Measurements from ENCODE around the gene MTARC2. TPM values are rescaled to one million over a fixed set of nuclear protein-coding genes. Genes with fewer than 3 reads are reported as not detected.

The MTARC2 gene
- total and polyA plus RNA-seq, 2 donors: 1.6 to 9.5 TPM

DNA sequence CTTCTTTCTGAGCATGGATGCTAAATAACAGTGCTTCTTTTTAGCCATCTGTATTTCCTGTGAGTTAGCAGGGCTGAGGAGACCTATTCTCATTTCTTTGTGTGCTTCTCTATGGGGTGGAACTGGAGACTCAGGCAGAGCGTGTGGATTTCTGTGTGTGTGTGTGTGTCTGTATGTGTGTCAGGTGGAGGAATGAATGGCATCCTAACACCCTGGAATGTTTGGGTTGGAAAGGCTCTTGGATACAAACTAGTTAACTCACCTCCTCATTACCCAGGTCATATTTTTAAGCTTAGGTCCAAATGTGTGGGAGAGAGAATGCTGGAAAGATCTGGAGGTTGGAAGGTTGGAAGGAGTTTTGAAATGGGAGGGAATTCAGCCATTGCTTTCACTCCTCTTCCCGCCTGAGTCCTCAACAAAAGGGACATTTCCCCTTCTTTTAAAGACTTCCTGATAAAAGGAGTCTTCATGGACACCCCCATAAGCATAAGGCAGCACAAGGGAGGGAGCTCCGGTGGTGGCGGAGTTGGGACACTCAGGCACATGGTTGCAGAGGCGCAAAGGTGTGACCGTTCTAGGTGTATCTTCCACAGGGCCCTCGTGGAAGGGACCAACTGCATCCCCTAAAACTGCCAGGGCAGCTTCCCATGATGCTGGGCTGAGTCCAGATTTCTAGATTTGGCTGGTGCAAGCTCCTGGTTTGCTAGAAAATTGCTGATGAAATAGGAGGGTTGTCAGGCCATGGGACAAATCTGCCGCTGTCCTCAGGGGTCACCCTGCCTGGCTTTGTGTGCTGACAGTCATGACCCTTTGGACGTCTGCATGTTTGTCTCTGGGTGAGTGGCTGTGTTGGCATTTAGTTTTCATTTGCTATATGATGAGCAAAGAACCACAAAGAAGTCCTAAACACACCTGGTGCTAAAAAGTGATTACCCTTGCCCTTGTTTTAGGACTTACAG lies 76.2 kb downstream of the MTARC2 start:
- Histone ChIP-seq H3K27me3 (ENCODE audit: control insufficient read depth in 2 of 2, insufficient read depth in 1 of 2, low read length in 1 of 2) (no peaks in the 10 kb centered on the region), H3K36me3 (ENCODE audit: control insufficient read depth in 2 of 2, insufficient read depth in 2 of 2, low read length in 1 of 2) (no peaks in the 10 kb centered on the region), H3K4me3 (ENCODE audit: low read length in 2 of 2) (no peak overlapping the region), H3K27ac (ENCODE audit: low read depth in 1 of 2, low read length in 1 of 2) (no peak overlapping the region), H3K4me1 (ENCODE audit: control insufficient read depth in 2 of 2, insufficient read depth in 2 of 2, low read length in 2 of 2) (no peaks in the 10 kb centered on the region), H3K9me3 (ENCODE audit: control insufficient read depth in 2 of 2, insufficient read depth in 1 of 2, low read length in 1 of 2) (no peaks in the 10 kb centered on the region)
- DNase-seq (ENCODE audit: low read depth in 6 of 9, low spot score in 9 of 9): no peak
- WGBS: 95% methylated on average over 9 of the region's 9 CpGs

DNA sequence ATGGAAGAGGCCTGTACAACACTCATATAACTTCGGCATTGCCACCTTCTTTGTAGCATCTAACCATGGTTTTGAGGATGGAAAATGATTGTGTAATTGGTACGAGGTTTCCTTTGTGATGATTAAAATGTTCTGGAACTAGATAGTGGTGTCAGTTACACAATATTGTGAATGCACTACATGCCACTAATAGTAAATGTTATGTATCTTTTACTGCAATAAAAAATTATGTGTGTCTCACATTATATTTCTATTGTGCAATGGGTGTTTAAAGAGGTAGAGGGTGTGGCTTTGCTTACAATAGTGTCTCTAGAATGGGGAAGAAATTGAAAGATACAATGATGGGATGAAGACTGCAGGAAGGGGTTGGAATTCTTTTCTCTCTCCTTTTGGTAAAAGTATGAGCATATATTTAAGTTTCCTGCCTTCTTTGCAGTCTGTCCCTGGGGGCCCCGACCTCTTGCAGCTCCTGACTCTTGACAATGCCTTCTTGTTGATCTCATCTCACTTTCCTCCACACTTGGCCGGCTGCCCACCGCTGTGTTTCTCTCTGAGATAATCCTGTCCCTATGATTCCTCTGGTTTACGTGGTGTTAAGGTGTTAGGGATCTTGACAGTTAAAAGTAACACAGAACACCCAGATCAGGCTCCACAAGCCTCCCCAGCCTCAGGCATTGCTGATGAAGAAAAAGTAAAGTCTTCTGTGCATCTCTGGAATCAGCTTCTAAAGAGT lies 77.9 kb downstream of the MTARC2 start:
- WGBS: 87% methylated on average over 6 of the region's 6 CpGs
- H3K27ac ChIP-seq (ENCODE audit: low read depth in 1 of 2, low read length in 1 of 2): no peak overlapping the region

DNA sequence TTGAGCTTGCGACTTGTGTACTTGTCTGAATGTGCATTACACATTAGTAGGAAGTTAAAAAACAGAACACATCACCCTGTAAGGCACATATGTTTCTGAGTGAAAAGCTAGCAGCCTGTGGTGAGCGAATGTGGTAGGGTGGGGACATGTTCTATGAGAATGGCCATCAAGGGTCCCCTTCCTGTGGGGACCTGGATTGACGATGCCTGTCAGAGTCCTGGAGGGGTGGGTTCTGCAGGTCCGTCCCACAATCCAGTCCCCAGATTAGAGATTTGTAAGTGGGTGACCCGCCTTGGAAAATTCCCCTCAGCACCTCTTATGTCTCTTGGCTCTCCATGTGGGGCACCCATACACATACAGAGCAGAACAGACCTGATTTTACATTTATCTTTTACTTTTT lies 78.6 kb downstream of the MTARC2 start:
- DNase-seq (ENCODE audit: low read depth in 6 of 9, low spot score in 9 of 9): no peak
- Histone ChIP-seq H3K27ac (ENCODE audit: low read depth in 1 of 2, low read length in 1 of 2) (no peak overlapping the region), H3K9me3 (ENCODE audit: control insufficient read depth in 2 of 2, insufficient read depth in 1 of 2, low read length in 1 of 2) (no peaks in the 10 kb centered on the region), H3K27me3 (ENCODE audit: control insufficient read depth in 2 of 2, insufficient read depth in 1 of 2, low read length in 1 of 2) (no peaks in the 10 kb centered on the region), H3K4me3 (ENCODE audit: low read length in 2 of 2) (no peak overlapping the region), H3K4me1 (ENCODE audit: control insufficient read depth in 2 of 2, insufficient read depth in 2 of 2, low read length in 2 of 2) (no peaks in the 10 kb centered on the region), H3K36me3 (ENCODE audit: control insufficient read depth in 2 of 2, insufficient read depth in 2 of 2, low read length in 1 of 2) (no peaks in the 10 kb centered on the region)
- 96% methylated on average over 5 of the region's 5 CpGs for WGBS

More for the DNA sequence above, 77.9 kb downstream of the MTARC2 start:
- no peak overlapping the region for H3K4me3 ChIP-seq (ENCODE audit: low read length in 2 of 2)
- no peaks in the 10 kb centered on the region for H3K36me3 ChIP-seq (ENCODE audit: control insufficient read depth in 2 of 2, insufficient read depth in 2 of 2, low read length in 1 of 2)
- H3K9me3 ChIP-seq (ENCODE audit: control insufficient read depth in 2 of 2, insufficient read depth in 1 of 2, low read length in 1 of 2): no peaks in the 10 kb centered on the region
- no peaks in the 10 kb centered on the region for H3K4me1 ChIP-seq (ENCODE audit: control insufficient read depth in 2 of 2, insufficient read depth in 2 of 2, low read length in 2 of 2)
- H3K27me3 ChIP-seq (ENCODE audit: control insufficient read depth in 2 of 2, insufficient read depth in 1 of 2, low read length in 1 of 2): no peaks in the 10 kb centered on the region
- no peak for DNase-seq (ENCODE audit: low read depth in 6 of 9, low spot score in 9 of 9)

DNA sequence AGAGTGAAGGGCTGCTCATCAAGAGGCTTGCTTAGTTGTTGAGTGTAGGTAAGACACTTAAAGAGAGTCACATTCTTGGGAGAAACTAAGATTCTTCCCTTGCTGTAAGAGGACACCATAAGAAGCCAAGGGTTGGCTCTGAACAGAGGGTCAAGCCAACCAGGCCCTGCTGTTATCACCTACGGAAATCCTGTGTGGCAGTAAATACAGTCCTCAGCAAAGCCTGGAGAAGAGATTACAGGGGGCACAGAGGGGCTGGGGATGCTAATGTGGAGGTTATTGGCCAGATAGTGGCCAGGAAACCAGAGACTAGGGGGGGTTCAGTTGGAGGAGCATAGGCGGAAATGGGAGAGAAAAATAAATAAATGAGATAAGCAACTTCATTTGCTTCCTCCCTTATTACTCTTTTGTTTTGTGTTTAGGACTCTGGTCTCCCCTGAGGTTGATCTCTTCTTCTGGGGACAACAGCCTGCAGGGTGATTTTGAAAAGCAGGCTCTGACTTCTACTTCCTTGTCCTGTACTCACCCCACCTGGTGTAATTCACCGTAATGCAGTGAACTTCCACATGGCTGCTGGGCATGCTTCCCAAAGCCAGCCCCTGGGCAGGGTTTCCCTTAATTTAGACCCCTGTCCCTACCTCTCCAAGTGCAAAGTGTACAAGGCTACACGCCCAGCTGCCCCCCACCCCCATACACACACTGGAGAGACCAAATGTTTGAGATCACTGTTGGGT lies 79.5 kb downstream of the MTARC2 start:
- H3K36me3 ChIP-seq (ENCODE audit: control insufficient read depth in 2 of 2, insufficient read depth in 2 of 2, low read length in 1 of 2): no peaks in the 10 kb centered on the region
- H3K4me3 ChIP-seq (ENCODE audit: low read length in 2 of 2): no peak overlapping the region
- no peak overlapping the region for H3K27ac ChIP-seq (ENCODE audit: low read depth in 1 of 2, low read length in 1 of 2)
- no peaks in the 10 kb centered on the region for H3K27me3 ChIP-seq (ENCODE audit: control insufficient read depth in 2 of 2, insufficient read depth in 1 of 2, low read length in 1 of 2)
- no peaks in the 10 kb centered on the region for H3K9me3 ChIP-seq (ENCODE audit: control insufficient read depth in 2 of 2, insufficient read depth in 1 of 2, low read length in 1 of 2)
- 88% methylated on average over 4 of the region's 4 CpGs for WGBS
- no peak for DNase-seq (ENCODE audit: low read depth in 6 of 9, low spot score in 9 of 9)
- no peaks in the 10 kb centered on the region for H3K4me1 ChIP-seq (ENCODE audit: control insufficient read depth in 2 of 2, insufficient read depth in 2 of 2, low read length in 2 of 2)

GRCh38 chr1:220828179-220828490 lies 80.0 kb downstream of the MTARC2 start:
- H3K27ac ChIP-seq (ENCODE audit: low read depth in 1 of 2, low read length in 1 of 2): no peak overlapping the region
- 92% methylated on average over 4 of the region's 4 CpGs for WGBS

GRCh38 chr1:220828950-220829586 lies 80.9 kb downstream of the MTARC2 start:
- H3K36me3 ChIP-seq (ENCODE audit: control insufficient read depth in 2 of 2, insufficient read depth in 2 of 2, low read length in 1 of 2): no peaks in the 10 kb centered on the region

More at GRCh38 chr1:220828179-220828490, 80.0 kb downstream of the MTARC2 start:
- H3K4me3 ChIP-seq (ENCODE audit: low read length in 2 of 2): no peak overlapping the region
- DNase-seq (ENCODE audit: low read depth in 6 of 9, low spot score in 9 of 9): no peak
- no peaks in the 10 kb centered on the region for H3K27me3 ChIP-seq (ENCODE audit: control insufficient read depth in 2 of 2, insufficient read depth in 1 of 2, low read length in 1 of 2)
- H3K4me1 ChIP-seq (ENCODE audit: control insufficient read depth in 2 of 2, insufficient read depth in 2 of 2, low read length in 2 of 2): no peaks in the 10 kb centered on the region
- no peaks in the 10 kb centered on the region for H3K9me3 ChIP-seq (ENCODE audit: control insufficient read depth in 2 of 2, insufficient read depth in 1 of 2, low read length in 1 of 2)
- H3K36me3 ChIP-seq (ENCODE audit: control insufficient read depth in 2 of 2, insufficient read depth in 2 of 2, low read length in 1 of 2): no peaks in the 10 kb centered on the region

GRCh38 chr1:220833436-220833835 lies 85.3 kb downstream of the MTARC2 start:
- H3K27me3 ChIP-seq (ENCODE audit: control insufficient read depth in 2 of 2, insufficient read depth in 1 of 2, low read length in 1 of 2): no peaks in the 10 kb centered on the region
- DNase-seq (ENCODE audit: low read depth in 6 of 9, low spot score in 9 of 9): no peak

More at GRCh38 chr1:220828950-220829586, 80.9 kb downstream of the MTARC2 start:
- Histone ChIP-seq H3K4me3 (ENCODE audit: low read length in 2 of 2) (no peak overlapping the region), H3K4me1 (ENCODE audit: control insufficient read depth in 2 of 2, insufficient read depth in 2 of 2, low read length in 2 of 2) (no peaks in the 10 kb centered on the region), H3K9me3 (ENCODE audit: control insufficient read depth in 2 of 2, insufficient read depth in 1 of 2, low read length in 1 of 2) (no peaks in the 10 kb centered on the region), H3K27me3 (ENCODE audit: control insufficient read depth in 2 of 2, insufficient read depth in 1 of 2, low read length in 1 of 2) (no peaks in the 10 kb centered on the region), H3K27ac (ENCODE audit: low read depth in 1 of 2, low read length in 1 of 2) (no peak overlapping the region)
- DNase-seq (ENCODE audit: low read depth in 6 of 9, low spot score in 9 of 9): no peak
- 97% methylated on average over 4 of the region's 4 CpGs for WGBS

More at GRCh38 chr1:220833436-220833835, 85.3 kb downstream of the MTARC2 start:
- no peaks in the 10 kb centered on the region for H3K4me1 ChIP-seq (ENCODE audit: control insufficient read depth in 2 of 2, insufficient read depth in 2 of 2, low read length in 2 of 2)
- WGBS: 89% methylated on average over 2 of the region's 2 CpGs
- H3K4me3 ChIP-seq (ENCODE audit: low read length in 2 of 2): no peak overlapping the region
- no peaks in the 10 kb centered on the region for H3K9me3 ChIP-seq (ENCODE audit: control insufficient read depth in 2 of 2, insufficient read depth in 1 of 2, low read length in 1 of 2)
- no peak overlapping the region for H3K27ac ChIP-seq (ENCODE audit: low read depth in 1 of 2, low read length in 1 of 2)
- no peaks in the 10 kb centered on the region for H3K36me3 ChIP-seq (ENCODE audit: control insufficient read depth in 2 of 2, insufficient read depth in 2 of 2, low read length in 1 of 2)

All from thymus (tissue), 11 donors.